GM23338 (cell line): Measurements from ENCODE around the gene LEMD1. TPM values are rescaled to one million over a fixed set of nuclear protein-coding genes. Genes with fewer than 3 reads are reported as not detected.
A peak's percentile ranks its signal among the peaks of the same experiment; 100 is the strongest.

Experiments used
- ATAC-seq: fragments of 200-7000 bp; cut with Tn5 transposase; 3 replicates; pipeline ENCODE4 v1.9.1; 2020
- DNase-seq: peaks from one replicate; pipeline ENCODE4 v3.0.0-alpha.2; 2015; ENCODE audit warnings: low spot score
- H2AFZ ChIP-seq: fragments of 200-600 bp; sonication (generic); 2 replicates; pipeline ENCODE4 v1.8.0; 2016; ENCODE audit warnings: antibody characterized with exemption, mild to moderate bottlenecking, moderate library complexity
- H3F3A ChIP-seq: fragments of 200-600 bp; sonication (generic); replicated peaks from 2 replicates; pipeline ENCODE4 v1.8.0; 2017; ENCODE audit warnings: antibody characterized with exemption, mixed run types, low read depth
- H3K27ac ChIP-seq: fragments of 200-600 bp; sonication (generic); 2 replicates; pipeline ENCODE4 v1.6.1; 2016; ENCODE audit warnings: low read depth
- H3K27me3 ChIP-seq: fragments of 200-600 bp; sonication (generic); 2 replicates; pipeline ENCODE4 v1.8.0; 2016; ENCODE audit warnings: mild to moderate bottlenecking, mixed run types, moderate library complexity; ENCODE audit not compliant: insufficient read depth
- H3K36me3 ChIP-seq: fragments of 200-600 bp; sonication (generic); 2 replicates; pipeline ENCODE4 v1.8.0; 2016; ENCODE audit warnings: mild to moderate bottlenecking; ENCODE audit not compliant: insufficient read depth
- H3K4me1 ChIP-seq: fragments of 200-600 bp; sonication (generic); 2 replicates; pipeline ENCODE4 v1.8.0; 2016; ENCODE audit warnings: mild to moderate bottlenecking, moderate library complexity; ENCODE audit not compliant: insufficient read depth
- H3K4me2 ChIP-seq: fragments of 200-600 bp; sonication (generic); 2 replicates; pipeline ENCODE4 v1.7.1; 2017; ENCODE audit warnings: mixed run types
- H3K4me3 ChIP-seq: fragments of 200-600 bp; sonication (generic); 2 replicates; pipeline ENCODE4 v1.6.1; 2016; ENCODE audit warnings: mixed run types
- H3K79me2 ChIP-seq: fragments of 200-600 bp; sonication (generic); replicated peaks from 2 replicates; pipeline ENCODE4 v1.8.0; 2017; ENCODE audit warnings: mild to moderate bottlenecking; ENCODE audit not compliant: insufficient read depth
- H3K9me2 ChIP-seq: fragments of 200-600 bp; sonication (generic); 2 replicates; pipeline ENCODE4 v1.8.0; 2017; ENCODE audit not compliant: insufficient read depth
- H4K20me1 ChIP-seq: fragments of 200-600 bp; sonication (generic); replicated peaks from 2 replicates; pipeline ENCODE4 v1.8.0; 2017; ENCODE audit warnings: mild to moderate bottlenecking; ENCODE audit not compliant: insufficient read depth
- H3K27ac Mint-ChIP-seq: 2 replicates; pipeline ENCODE4 v1.8.0; 2020; ENCODE audit warnings: inconsistent platforms, mild to moderate bottlenecking, moderate library complexity, mixed read lengths
- H3K27me3 Mint-ChIP-seq: 3 replicates; pipeline ENCODE4 v1.8.0; 2022; ENCODE audit warnings: low read depth, mild to moderate bottlenecking, moderate library complexity, mixed read lengths, inconsistent platforms; ENCODE audit not compliant: insufficient read depth, poor library complexity
- H3K36me3 Mint-ChIP-seq: 3 replicates; pipeline ENCODE4 v1.8.0; 2021; ENCODE audit warnings: low read depth, mild to moderate bottlenecking, inconsistent platforms, moderate library complexity, mixed read lengths
- H3K4me1 Mint-ChIP-seq: 3 replicates; pipeline ENCODE4 v1.8.0; 2020; ENCODE audit warnings: mild to moderate bottlenecking, inconsistent platforms, mixed read lengths
- H3K4me3 Mint-ChIP-seq: 3 replicates; pipeline ENCODE4 v1.8.0; 2021; ENCODE audit warnings: moderate library complexity, mild to moderate bottlenecking, inconsistent platforms, mixed read lengths
- H3K9me3 Mint-ChIP-seq: 3 replicates; pipeline ENCODE4 v1.8.0; 2020; ENCODE audit warnings: moderate library complexity, mild to moderate bottlenecking, inconsistent platforms, mixed read lengths
- CREB1 ChIP-seq: fragments of 250-450 bp; sonication (Bioruptor Pico); IDR thresholded peaks from 2 replicates; pipeline ENCODE4 v1.5.0; 2020; ENCODE audit warnings: low read depth, mild to moderate bottlenecking, moderate library complexity
- CTCF ChIP-seq, 2 experiments: fragments of 200-600 bp in 1 of 2; sonication (generic) in 1 of 2; conservative IDR thresholded peaks; 2 replicates each; pipeline versions ENCODE4 v1.5.1 to v1.6.1; 2016 to 2017; ENCODE audit warnings: antibody characterized with exemption in 2 of 2, low read depth in 2 of 2, mild to moderate bottlenecking in 2 of 2, moderate library complexity in 1 of 2
- ETS1 ChIP-seq: IDR thresholded peaks from 2 replicates; pipeline ENCODE4 v1.6.1; 2016; ENCODE audit warnings: antibody characterized with exemption
- EZH2 ChIP-seq: fragments of 200-600 bp; sonication (generic); IDR thresholded peaks from one replicate; pipeline ENCODE4 v1.8.0; 2017; ENCODE audit warnings: antibody characterized with exemption, mild to moderate bottlenecking, low read depth; ENCODE audit not compliant: unreplicated experiment
- EZH2phosphoT487 ChIP-seq: fragments of 200-600 bp; sonication (generic); IDR thresholded peaks from one replicate; pipeline ENCODE4 v1.8.1; 2018; ENCODE audit warnings: antibody characterized with exemption; ENCODE audit not compliant: unreplicated experiment
- JUNB ChIP-seq: IDR thresholded peaks from one replicate; pipeline ENCODE4 v1.6.1; 2016; ENCODE audit warnings: antibody characterized with exemption; ENCODE audit not compliant: unreplicated experiment
- NANOG ChIP-seq: IDR thresholded peaks from 2 replicates; pipeline ENCODE4 v1.6.1; 2016; ENCODE audit warnings: antibody characterized with exemption, borderline replicate concordance
- POLR2AphosphoS5 ChIP-seq: IDR thresholded peaks from 2 replicates; pipeline ENCODE4 v1.6.1; 2016; ENCODE audit warnings: antibody characterized with exemption, low read depth
- STAT1 ChIP-seq: IDR thresholded peaks from one replicate; pipeline ENCODE4 v1.6.1; 2016; ENCODE audit warnings: antibody characterized with exemption; ENCODE audit not compliant: unreplicated experiment
- ZNF114 ChIP-seq: fragments of 250-450 bp; sonication (Bioruptor Pico); IDR thresholded peaks from 2 replicates; pipeline ENCODE4 v1.5.0; 2020; ENCODE audit warnings: mild to moderate bottlenecking, moderate library complexity
- ZNF331 ChIP-seq: fragments of 250-450 bp; sonication (Bioruptor Pico); IDR thresholded peaks from 2 replicates; pipeline ENCODE4 v1.5.0; 2020; ENCODE audit warnings: low read depth, mild to moderate bottlenecking, moderate library complexity
- ZNF462 ChIP-seq: fragments of 250-450 bp; sonication (Bioruptor Pico); IDR thresholded peaks from 2 replicates; pipeline ENCODE4 v1.5.0; 2020; ENCODE audit warnings: mild to moderate bottlenecking, moderate library complexity
- polyA plus RNA-seq: library from polyadenylated mRNA; unstranded; fragments of >200 nt; fragmentation: Nextera tagmentation; extraction: Ambion mirVana; gene quantifications from 2 replicates; pipeline ENCODE4 v1.2.1, GENCODE V29; 2016
- total RNA-seq: library from RNA; depleted of rRNA; stranded (reverse); fragments of >200 nt; shearing (Covaris generic); gene quantifications from 2 replicates; pipeline ENCODE4 v1.2.3, GENCODE V29; 2014
- TF ChIP-seq, protein P1 (sequence below): IDR thresholded peaks from one replicate; pipeline ENCODE4 v1.6.1; 2018; ENCODE audit warnings: antibody characterized with exemption; ENCODE audit not compliant: unreplicated experiment

LEMD1 gene
- total and polyA plus RNA-seq, 2 experiments from 2014 or later: 4.7 to 10.7 TPM

GRCh38 chr1:205445646-205445935, 23.7 kb upstream of the LEMD1 start:
- no peaks in the 10 kb centered on the region; the same call in 1 of the 2 replicates for H3K79me2 ChIP-seq
- H3K27me3 ChIP-seq: peaks cover 17% of the 10 kb centered on the region
- H3K4me1 ChIP-seq: peaks cover 81% of the 10 kb centered on the region
- Mint-ChIP-seq H3K4me1 (peaks cover 91% of the 10 kb centered on the region), H3K9me3 (no peaks in the 10 kb centered on the region; the same call in 2 of the 3 replicates), H3K4me3 (peak overlapping the region; percentile 60), H3K36me3 (peaks cover 18% of the 10 kb centered on the region), H3K27ac (peak overlapping the region; percentile 89), H3K27me3 (peaks cover 55% of the 10 kb centered on the region)
- H4K20me1 ChIP-seq: 0 out of 2 replicates have a peak, but pooled peaks cover under 1% of the 10 kb centered on the region
- peaks cover 51% of the 10 kb centered on the region for H3F3A ChIP-seq
- no peaks in the 10 kb centered on the region for H3K36me3 ChIP-seq
- H3K9me2 ChIP-seq: no peaks in the 10 kb centered on the region
- DNase-seq (no peak), ATAC-seq (no peak)
- H3K27ac ChIP-seq: peak overlapping the region; percentile 97
- TF ChIP-seq ETS1 (no peak), JUNB (no peak), CTCF (conservative IDR thresholded peaks at IDR 0.05; ENCODE audit: low read depth in 2 of 2) (no peak), POLR2AphosphoS5 (no peak), NANOG (no peak), STAT1 (no peak), ZNF114 (CRISPR knock-in tag) (no peak), EZH2phosphoT487 (no peak), EZH2 (no peak), ZNF462 (CRISPR knock-in tag) (no peak), CREB1 (CRISPR knock-in tag) (no peak), ZNF331 (CRISPR knock-in tag) (no peak)
- TF ChIP-seq, protein P1, sequence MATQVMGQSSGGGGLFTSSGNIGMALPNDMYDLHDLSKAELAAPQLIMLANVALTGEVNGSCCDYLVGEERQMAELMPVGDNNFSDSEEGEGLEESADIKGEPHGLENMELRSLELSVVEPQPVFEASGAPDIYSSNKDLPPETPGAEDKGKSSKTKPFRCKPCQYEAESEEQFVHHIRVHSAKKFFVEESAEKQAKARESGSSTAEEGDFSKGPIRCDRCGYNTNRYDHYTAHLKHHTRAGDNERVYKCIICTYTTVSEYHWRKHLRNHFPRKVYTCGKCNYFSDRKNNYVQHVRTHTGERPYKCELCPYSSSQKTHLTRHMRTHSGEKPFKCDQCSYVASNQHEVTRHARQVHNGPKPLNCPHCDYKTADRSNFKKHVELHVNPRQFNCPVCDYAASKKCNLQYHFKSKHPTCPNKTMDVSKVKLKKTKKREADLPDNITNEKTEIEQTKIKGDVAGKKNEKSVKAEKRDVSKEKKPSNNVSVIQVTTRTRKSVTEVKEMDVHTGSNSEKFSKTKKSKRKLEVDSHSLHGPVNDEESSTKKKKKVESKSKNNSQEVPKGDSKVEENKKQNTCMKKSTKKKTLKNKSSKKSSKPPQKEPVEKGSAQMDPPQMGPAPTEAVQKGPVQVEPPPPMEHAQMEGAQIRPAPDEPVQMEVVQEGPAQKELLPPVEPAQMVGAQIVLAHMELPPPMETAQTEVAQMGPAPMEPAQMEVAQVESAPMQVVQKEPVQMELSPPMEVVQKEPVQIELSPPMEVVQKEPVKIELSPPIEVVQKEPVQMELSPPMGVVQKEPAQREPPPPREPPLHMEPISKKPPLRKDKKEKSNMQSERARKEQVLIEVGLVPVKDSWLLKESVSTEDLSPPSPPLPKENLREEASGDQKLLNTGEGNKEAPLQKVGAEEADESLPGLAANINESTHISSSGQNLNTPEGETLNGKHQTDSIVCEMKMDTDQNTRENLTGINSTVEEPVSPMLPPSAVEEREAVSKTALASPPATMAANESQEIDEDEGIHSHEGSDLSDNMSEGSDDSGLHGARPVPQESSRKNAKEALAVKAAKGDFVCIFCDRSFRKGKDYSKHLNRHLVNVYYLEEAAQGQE: no peak
- H2AFZ ChIP-seq: no peak overlapping the region
- H3K4me2 ChIP-seq: peak overlapping the region; percentile 73
- peak overlapping the region; percentile 44 for H3K4me3 ChIP-seq
